BLaER1 treated with 17β-estradiol and CSF1 and Interleukin-3, amounts not matched to agents 10 nM and 100 nM (cell line): ENCODE data around the gene PTPRR.

ENCODE experiments used
- H3K27ac ChIP-seq, 11 experiments: shearing (Covaris generic); formaldehyde crosslinking; 2 replicates each; pipeline ENCODE4 v1.8.1; 2022
- H3K27me3 ChIP-seq, 11 experiments: shearing (Covaris generic); formaldehyde crosslinking; 2 replicates each; pipeline ENCODE4 v1.8.1; 2022
- H3K36me3 ChIP-seq, 11 experiments: shearing (Covaris generic); formaldehyde crosslinking; 2 replicates each; pipeline ENCODE4 v1.8.1; 2022
- H3K4me1 ChIP-seq, 10 experiments: shearing (Covaris generic); formaldehyde crosslinking; 2 replicates each; pipeline ENCODE4 v1.8.1; 2022
- H3K4me2 ChIP-seq, 11 experiments: shearing (Covaris generic); formaldehyde crosslinking; 2 replicates each; pipeline ENCODE4 v1.8.1; 2022
- H3K4me3 ChIP-seq, 10 experiments: shearing (Covaris generic); formaldehyde crosslinking; 2 replicates each; pipeline ENCODE4 v1.8.1; 2022
- H3K9ac ChIP-seq, 11 experiments: shearing (Covaris generic); formaldehyde crosslinking; 2 replicates each; pipeline ENCODE4 v1.8.1; 2022
- H3K9me3 ChIP-seq, 11 experiments: shearing (Covaris generic); formaldehyde crosslinking; replicated peaks in 1 of 11; 2 replicates each; pipeline ENCODE4 v1.8.1; 2022
- H4K20me1 ChIP-seq, 11 experiments: shearing (Covaris generic); formaldehyde crosslinking; 2 replicates each; pipeline ENCODE4 v1.8.1; 2022
- Cebpa-rat ChIP-seq, 11 experiments: shearing (Covaris generic); IDR thresholded peaks; 2 replicates each; pipeline ENCODE4 v1.8.1; 2022

Gene PTPRR

DNA sequence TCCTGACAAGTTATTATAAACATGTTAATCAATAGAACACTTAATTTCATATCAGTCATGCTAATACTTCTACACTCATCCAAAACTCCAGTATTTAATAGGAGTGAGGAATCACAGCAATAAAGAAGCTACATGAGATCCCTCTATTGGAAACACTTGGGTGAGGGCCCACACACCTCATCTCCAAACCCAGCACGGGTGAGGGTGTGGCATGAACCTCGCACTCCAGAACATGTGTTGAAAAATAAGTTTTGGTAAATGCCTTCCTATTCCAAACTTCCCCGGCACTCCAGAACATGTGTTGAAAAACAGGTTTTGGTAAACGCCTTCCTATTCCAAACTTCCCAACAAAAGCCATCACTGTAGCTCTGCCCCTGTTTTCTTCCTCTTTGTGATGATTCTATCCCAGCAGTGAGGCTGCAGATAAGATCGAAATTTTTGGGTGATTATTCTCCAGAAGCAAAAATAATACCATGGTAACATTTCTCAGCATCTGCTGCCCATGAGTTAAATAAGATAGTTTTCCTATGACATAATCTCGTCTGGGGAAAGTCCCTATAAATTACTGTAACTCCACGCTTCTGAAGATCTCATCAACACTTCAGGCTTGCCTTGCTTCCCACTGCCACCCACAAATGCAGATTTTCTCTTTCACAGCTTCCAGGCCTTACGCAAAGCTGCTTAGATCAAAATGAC, 258.9 kb downstream of the PTPRR start:
- Histone ChIP-seq H3K27ac (peak overlapping the region in 2 of 11 experiments; percentile 30 to 64; a peak in 3 of 22 replicates), H4K20me1 (no peaks in the 10 kb centered on the region), H3K4me3 (no peak overlapping the region), H3K36me3 (no peaks in the 10 kb centered on the region), H3K4me2 (peak overlapping the region in 2 of 11 experiments; percentile 38 to 65; a peak in 4 of 22 replicates), H3K4me1 (peaks cover 0 to 20% (median 2%) of the 10 kb centered on the region in 10 experiments; a peak in 9 of 20 replicates), H3K9ac (no peak overlapping the region; a peak in 1 of 22 replicates), H3K27me3 (no peaks in the 10 kb centered on the region), H3K9me3 (no peaks in the 10 kb centered on the region)
- TF ChIP-seq Cebpa-rat (IDR thresholded peaks at IDR 0.05): no peak

DNA sequence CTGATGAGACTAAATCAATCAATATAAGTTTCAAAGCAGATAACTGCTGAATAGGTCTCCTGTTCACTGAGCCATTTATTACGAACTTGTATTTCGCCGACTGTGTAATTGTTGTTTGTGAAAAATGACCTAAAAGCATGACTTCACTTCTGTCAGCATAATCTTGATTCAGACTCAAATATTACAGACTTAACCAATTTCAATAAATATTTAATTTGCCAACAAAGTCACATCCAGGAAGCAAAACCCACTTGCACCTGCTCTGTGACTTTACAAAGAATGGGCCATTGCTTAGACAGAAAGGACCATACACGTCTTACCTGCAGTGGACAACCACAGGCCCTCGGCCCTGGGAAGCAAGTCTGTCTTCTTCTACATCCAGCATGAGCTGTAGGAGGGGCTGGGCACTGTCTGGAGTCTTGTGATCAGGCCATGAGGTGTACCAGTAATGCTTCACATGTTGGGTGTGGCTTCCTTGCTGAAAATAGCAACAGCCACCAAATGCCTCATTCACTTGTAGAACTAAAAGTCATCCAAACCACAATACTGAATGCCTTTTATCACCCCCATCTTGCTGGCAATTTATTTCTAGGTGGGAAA, 259.8 kb downstream of the PTPRR start:
- Histone ChIP-seq H3K36me3 (no peaks in the 10 kb centered on the region), H4K20me1 (no peaks in the 10 kb centered on the region), H3K4me2 (peak overlapping the region in 4 of 11 experiments; percentile 14 to 71 (median 52); a peak in 5 of 22 replicates), H3K27me3 (no peaks in the 10 kb centered on the region), H3K9me3 (no peaks in the 10 kb centered on the region), H3K4me3 (no peak overlapping the region), H3K27ac (0 out of 22 replicates have a peak overlapping the region, but pooled peaks of 2 of the 11 experiments have one; percentile 2 to 64), H3K4me1 (peaks cover 0 to 20% (median 2%) of the 10 kb centered on the region in 10 experiments; a peak in 9 of 20 replicates), H3K9ac (no peak overlapping the region)
- TF ChIP-seq Cebpa-rat (IDR thresholded peaks at IDR 0.05): no peak

DNA sequence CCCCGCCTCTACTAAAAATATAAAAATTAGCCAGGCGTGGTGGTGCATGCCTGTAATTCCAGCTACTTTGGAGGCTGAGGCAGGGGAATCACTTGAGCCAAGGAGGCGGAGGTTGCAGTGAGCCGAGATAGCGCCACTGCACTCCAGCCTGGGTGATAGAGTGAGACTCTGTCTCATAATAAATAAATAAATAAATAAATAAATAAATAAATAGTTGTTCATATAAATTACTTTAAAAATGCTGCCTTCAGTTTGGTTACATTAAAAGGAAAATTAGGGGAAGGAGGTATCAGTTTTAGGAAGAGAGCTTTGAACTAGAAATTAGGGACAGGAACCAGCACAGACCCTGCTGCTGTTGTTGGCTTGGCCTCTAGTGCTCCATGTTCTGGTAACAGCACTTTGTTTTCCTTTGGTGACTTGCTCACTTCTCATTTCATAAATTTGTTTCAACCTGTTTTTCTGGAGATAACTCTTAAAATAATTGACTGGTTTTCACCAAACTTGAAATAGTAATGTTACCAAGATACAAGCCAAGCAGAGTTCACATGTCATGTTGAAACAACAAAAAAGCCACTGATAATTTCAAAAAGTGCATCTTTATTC, 260.4 kb downstream of the PTPRR start:
- no peak for TF ChIP-seq Cebpa-rat (IDR thresholded peaks at IDR 0.05)
- no peaks in the 10 kb centered on the region for H3K36me3 ChIP-seq
- no peaks in the 10 kb centered on the region for H3K27me3 ChIP-seq
- no peak overlapping the region; a peak in 1 of 22 replicates for H3K4me2 ChIP-seq
- H3K27ac ChIP-seq: 0 out of 22 replicates have a peak overlapping the region, but pooled peaks of 1 of the 11 experiments have one; percentile 2
- H4K20me1 ChIP-seq: no peaks in the 10 kb centered on the region
- no peak overlapping the region for H3K4me3 ChIP-seq
- H3K4me1 ChIP-seq: peaks cover 0 to 20% (median 2%) of the 10 kb centered on the region in 10 experiments; a peak in 9 of 20 replicates
- H3K9ac ChIP-seq: no peak overlapping the region
- H3K9me3 ChIP-seq: no peaks in the 10 kb centered on the region

DNA sequence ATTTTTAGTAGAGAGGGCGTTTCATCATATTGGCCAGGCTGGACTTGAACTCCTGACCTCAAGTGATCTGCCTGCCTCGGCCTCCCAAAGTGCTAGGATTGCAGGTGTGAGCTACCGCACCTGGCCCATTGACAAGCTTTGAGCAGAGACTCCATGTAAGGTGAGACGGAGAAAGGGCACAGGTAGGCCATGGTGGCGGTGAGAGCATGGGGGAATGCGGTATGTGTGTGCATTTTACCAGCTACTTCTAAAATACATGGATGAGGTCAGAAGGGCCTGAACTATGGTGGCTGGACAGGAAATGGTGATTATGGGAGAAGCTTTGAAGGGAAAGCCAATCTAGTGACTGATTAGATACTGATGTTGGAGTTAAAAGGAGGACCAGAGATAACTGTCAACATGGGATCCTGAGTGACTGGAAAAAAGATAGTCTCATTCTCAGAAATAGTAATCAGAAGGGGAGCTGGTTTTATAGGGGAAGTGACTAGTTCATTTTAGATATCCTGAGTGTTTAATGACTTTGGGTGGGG, 261.4 kb downstream of the PTPRR start:
- no peak overlapping the region for H3K9ac ChIP-seq
- no peaks in the 10 kb centered on the region for H3K9me3 ChIP-seq
- no peaks in the 10 kb centered on the region for H4K20me1 ChIP-seq
- peaks cover 4 to 20% (median 7%) of the 10 kb centered on the region in 10 experiments for H3K4me1 ChIP-seq
- H3K4me2 ChIP-seq: no peak overlapping the region
- H3K27me3 ChIP-seq: no peaks in the 10 kb centered on the region
- no peaks in the 10 kb centered on the region for H3K36me3 ChIP-seq
- TF ChIP-seq Cebpa-rat (IDR thresholded peaks at IDR 0.05): no peak
- H3K4me3 ChIP-seq: no peak overlapping the region
- H3K27ac ChIP-seq: no peak overlapping the region

DNA sequence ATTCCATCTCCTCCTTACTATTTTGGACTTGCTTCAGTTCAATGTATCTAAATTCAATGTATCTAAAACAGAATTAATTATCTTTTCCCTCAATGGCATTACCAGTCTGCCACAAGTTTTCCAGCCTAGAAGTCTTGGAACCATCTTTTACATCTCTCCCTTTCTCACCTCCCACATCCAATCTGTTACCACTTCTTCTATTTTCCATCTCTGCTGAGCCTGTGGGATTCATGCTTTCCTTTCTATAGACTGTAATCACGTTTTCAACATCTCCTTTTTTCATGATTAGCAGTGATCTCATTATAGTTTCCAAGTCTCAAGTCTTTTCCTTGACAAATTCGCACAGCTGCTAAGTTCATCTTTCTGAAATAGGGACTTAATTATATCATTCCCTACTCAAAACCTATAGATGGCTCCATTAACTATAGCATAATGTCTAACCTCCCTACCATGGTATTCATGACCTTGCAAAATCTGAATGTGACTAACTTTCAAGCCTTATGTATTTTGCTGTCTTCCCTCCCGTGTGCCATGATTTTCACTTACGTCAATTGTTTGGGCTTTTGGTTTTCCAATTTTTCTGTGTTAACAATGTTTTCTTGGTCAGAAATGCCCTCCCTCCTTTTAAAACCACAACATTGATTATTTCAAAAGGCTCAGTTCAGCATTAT, 262.8 kb downstream of the PTPRR start:
- Histone ChIP-seq H3K9me3 (no peaks in the 10 kb centered on the region), H3K4me3 (no peak overlapping the region), H4K20me1 (no peaks in the 10 kb centered on the region), H3K9ac (no peak overlapping the region), H3K4me1 (peaks cover 4 to 20% (median 7%) of the 10 kb centered on the region in 10 experiments), H3K27me3 (no peaks in the 10 kb centered on the region), H3K36me3 (no peaks in the 10 kb centered on the region), H3K4me2 (no peak overlapping the region), H3K27ac (no peak overlapping the region)
- no peak for TF ChIP-seq Cebpa-rat (IDR thresholded peaks at IDR 0.05)

DNA sequence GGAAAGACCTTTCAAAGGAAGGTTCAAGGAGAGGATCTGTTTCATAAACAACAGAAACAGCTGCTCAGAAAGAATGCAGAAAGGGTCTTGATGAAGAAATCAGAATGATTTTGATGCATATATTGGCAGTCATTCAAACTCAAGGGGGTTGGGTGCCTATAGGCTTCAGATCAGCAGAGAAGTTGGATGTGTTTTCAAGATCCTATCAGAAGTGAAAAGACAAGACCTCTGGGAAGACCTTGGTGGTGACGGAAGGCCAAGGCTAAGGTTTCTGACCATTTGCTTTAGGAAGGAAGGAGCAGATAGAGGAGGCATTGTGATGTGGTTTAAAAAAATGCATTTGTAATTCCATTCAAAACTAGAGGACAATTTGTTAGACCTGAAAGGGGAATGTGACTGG, 268.1 kb downstream of the PTPRR start:
- Histone ChIP-seq H3K36me3 (no peaks in the 10 kb centered on the region), H3K4me3 (no peak overlapping the region), H3K9me3 (no peaks in the 10 kb centered on the region), H3K27ac (no peak overlapping the region), H3K9ac (no peak overlapping the region), H3K27me3 (no peaks in the 10 kb centered on the region), H3K4me2 (no peak overlapping the region), H3K4me1 (peaks cover 0 to 8% (median 3%) of the 10 kb centered on the region in 10 experiments; a peak in 11 of 20 replicates), H4K20me1 (no peaks in the 10 kb centered on the region)
- TF ChIP-seq Cebpa-rat (IDR thresholded peaks at IDR 0.05): no peak

DNA sequence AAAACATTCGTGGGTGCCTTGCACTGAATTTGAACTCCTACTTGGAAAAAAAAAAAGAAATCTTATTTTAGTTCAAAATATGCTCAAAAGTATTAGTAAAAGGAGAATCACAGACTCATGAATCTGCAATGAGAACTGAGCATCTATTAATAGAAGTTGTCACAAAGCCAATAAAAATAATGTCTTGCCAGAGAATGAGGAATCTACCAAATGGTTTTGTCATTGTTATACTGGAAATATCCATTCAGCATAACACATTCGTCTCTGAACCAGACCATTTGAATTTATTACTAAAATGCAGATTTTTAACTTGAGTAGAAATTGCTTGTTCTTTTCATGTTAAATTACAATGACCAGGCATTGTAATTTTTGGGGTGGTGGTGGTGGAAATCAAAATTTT, 271.7 kb downstream of the PTPRR start:
- Histone ChIP-seq H3K4me1 (no peaks in the 10 kb centered on the region), H3K27ac (no peak overlapping the region), H4K20me1 (no peaks in the 10 kb centered on the region), H3K36me3 (no peaks in the 10 kb centered on the region), H3K27me3 (no peaks in the 10 kb centered on the region), H3K4me2 (no peak overlapping the region), H3K9me3 (no peaks in the 10 kb centered on the region), H3K9ac (no peak overlapping the region), H3K4me3 (no peak overlapping the region)
- no peak for TF ChIP-seq Cebpa-rat (IDR thresholded peaks at IDR 0.05)

DNA sequence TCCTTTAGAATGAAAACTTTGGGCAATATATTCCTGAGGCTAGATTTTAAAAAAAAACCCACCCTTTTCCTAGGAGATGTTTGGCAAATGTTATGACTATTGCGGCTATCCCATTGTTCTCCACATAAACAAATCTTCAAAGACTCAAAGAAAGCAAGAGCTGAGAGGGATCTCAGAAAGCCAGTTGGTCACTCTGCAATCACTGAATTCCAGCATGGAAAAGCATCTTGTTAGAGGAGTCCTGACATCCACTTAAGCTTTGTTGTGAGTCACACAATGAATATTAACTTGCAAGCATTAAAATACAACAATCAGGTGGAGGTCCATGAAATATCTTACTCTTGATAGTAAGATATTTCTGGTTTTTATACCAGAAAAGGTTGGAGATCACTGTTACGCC, 272.3 kb downstream of the PTPRR start:
- Histone ChIP-seq H3K9ac (no peak overlapping the region), H3K4me1 (no peaks in the 10 kb centered on the region), H3K36me3 (no peaks in the 10 kb centered on the region), H3K27me3 (no peaks in the 10 kb centered on the region), H3K27ac (no peak overlapping the region), H3K4me2 (no peak overlapping the region), H3K9me3 (no peaks in the 10 kb centered on the region), H4K20me1 (no peaks in the 10 kb centered on the region), H3K4me3 (no peak overlapping the region)
- TF ChIP-seq Cebpa-rat (IDR thresholded peaks at IDR 0.05): no peak

DNA sequence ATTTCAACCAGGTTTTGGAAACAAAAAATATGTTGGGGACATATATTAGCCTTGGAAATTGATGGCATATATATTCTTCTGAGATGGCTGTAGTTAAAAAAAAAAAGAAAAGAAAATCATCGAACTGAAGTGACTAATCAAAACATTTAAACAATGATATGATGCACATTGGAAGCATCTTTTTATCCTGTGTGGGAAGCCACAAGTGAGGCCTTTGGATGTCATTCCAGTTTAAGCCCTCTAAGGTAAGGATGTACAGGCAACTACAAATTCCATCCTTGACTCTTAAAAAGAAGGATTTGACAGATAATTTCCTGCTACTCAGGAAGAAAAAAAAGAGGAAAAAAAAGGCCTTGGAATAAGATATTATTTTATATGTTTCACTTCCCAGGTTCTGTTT, 273.7 kb downstream of the PTPRR start:
- no peak for TF ChIP-seq Cebpa-rat (IDR thresholded peaks at IDR 0.05)
- no peaks in the 10 kb centered on the region for H3K36me3 ChIP-seq
- H3K4me3 ChIP-seq: no peak overlapping the region
- no peaks in the 10 kb centered on the region for H3K4me1 ChIP-seq
- H3K27me3 ChIP-seq: no peaks in the 10 kb centered on the region
- H3K27ac ChIP-seq: no peak overlapping the region
- no peaks in the 10 kb centered on the region for H3K9me3 ChIP-seq
- no peaks in the 10 kb centered on the region for H4K20me1 ChIP-seq
- no peak overlapping the region for H3K4me2 ChIP-seq
- H3K9ac ChIP-seq: no peak overlapping the region
